Measurements from ENCODE around the gene CAMSAP2.
"Not testable (repeated sequence)": the region's sequence is repeated elsewhere in the genome, so short reads cannot be mapped to it uniquely, and the experiment has no call there.

DNA sequence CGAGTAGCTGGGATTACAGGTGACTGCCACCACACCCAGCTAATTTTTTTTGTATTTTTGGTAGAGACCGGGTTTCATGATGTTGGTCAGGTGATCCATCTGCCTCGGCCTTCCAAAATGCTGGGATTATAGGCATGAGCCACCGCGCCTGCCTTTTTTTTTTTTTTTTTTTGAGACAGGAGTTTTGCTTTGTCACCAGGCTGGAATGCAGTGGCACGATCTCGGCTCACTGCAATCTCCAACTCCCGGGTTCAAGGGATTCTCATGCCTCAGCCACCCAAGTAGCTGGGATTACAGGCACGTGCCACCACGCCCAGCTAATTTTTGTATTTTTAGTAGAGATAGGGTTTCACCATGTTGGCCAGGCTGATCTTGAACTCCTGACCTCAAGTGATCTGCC, 12.1 kb downstream of the CAMSAP2 start:
- TF ChIP-seq, protein P1, sequence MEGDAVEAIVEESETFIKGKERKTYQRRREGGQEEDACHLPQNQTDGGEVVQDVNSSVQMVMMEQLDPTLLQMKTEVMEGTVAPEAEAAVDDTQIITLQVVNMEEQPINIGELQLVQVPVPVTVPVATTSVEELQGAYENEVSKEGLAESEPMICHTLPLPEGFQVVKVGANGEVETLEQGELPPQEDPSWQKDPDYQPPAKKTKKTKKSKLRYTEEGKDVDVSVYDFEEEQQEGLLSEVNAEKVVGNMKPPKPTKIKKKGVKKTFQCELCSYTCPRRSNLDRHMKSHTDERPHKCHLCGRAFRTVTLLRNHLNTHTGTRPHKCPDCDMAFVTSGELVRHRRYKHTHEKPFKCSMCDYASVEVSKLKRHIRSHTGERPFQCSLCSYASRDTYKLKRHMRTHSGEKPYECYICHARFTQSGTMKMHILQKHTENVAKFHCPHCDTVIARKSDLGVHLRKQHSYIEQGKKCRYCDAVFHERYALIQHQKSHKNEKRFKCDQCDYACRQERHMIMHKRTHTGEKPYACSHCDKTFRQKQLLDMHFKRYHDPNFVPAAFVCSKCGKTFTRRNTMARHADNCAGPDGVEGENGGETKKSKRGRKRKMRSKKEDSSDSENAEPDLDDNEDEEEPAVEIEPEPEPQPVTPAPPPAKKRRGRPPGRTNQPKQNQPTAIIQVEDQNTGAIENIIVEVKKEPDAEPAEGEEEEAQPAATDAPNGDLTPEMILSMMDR (IDR thresholded peaks at IDR 0.05; ENCODE audit: low read length), result not testable (repeated sequence)
- TF ChIP-seq EZH2 (IDR thresholded peaks at IDR 0.05; ENCODE audit: borderline replicate concordance, low read length), result not testable (repeated sequence)
